PC-3 (cell line): Measurements from ENCODE around the gene NCAPD2. TPM values are rescaled to one million over a fixed set of nuclear protein-coding genes. Genes with fewer than 3 reads are reported as not detected.

Experiments
- ATAC-seq: fragments of 200-7000 bp; cut with Tn5 transposase; 2 replicates; pipeline ENCODE4 v1.9.1; 2020; ENCODE audit warnings: mild to moderate bottlenecking, moderate library complexity
- BruUV-seq: library from RNA; stranded (reverse); fragments of 400-500 nt; replicated peaks from 2 replicates; lab custom pipeline; 2021; lab: Mats Ljungman, UMichigan
- CTCF ChIA-PET: fragments of 300-600 bp; sonication (Branson Sonifier 250); formaldehyde crosslinking; loops from one replicate; lab custom pipeline; 2022; ENCODE audit warnings: antibody characterized with exemption; lab: Charles Lee
- POLR2A ChIA-PET: fragments of 300-600 bp; sonication (Branson Sonifier 250); formaldehyde crosslinking; loops from one replicate; lab custom pipeline; 2022; ENCODE audit warnings: antibody characterized with exemption; ENCODE audit not compliant: unreplicated experiment; lab: Charles Lee
- DNase-seq: peaks from one replicate; pipeline ENCODE4 v3.0.0-alpha.2; 2015
- H2AFZ ChIP-seq: fragments of 300-600 bp; sonication (generic); 2 replicates; pipeline ENCODE4 v1.6.0; 2016; ENCODE audit warnings: antibody characterized with exemption, low read length
- H3F3A ChIP-seq: fragments of 300-600 bp; sonication (generic); one replicate; pipeline ENCODE4 v1.6.0; 2017; ENCODE audit warnings: antibody characterized with exemption, low read length, control low read depth, mild to moderate bottlenecking; ENCODE audit not compliant: unreplicated experiment
- H3K27ac ChIP-seq: fragments of 300-600 bp; sonication (generic); 2 replicates; pipeline ENCODE4 v1.5.1; 2016; ENCODE audit warnings: mild to moderate bottlenecking, low read length
- H3K27me3 ChIP-seq: fragments of 300-600 bp; sonication (generic); 2 replicates; pipeline ENCODE4 v1.6.1; 2016; ENCODE audit warnings: low read length, mixed read lengths
- H3K36me3 ChIP-seq: fragments of 300-600 bp; sonication (generic); 2 replicates; pipeline ENCODE4 v1.6.1; 2016; ENCODE audit warnings: low read depth, mixed run types, low read length, mixed read lengths
- H3K4me1 ChIP-seq: fragments of 300-600 bp; sonication (generic); 2 replicates; pipeline ENCODE4 v1.5.1; 2016; ENCODE audit warnings: low read length; ENCODE audit not compliant: insufficient read depth
- H3K4me2 ChIP-seq: fragments of 300-600 bp; sonication (generic); 2 replicates; pipeline ENCODE4 v1.6.0; 2016; ENCODE audit warnings: low read length
- H3K4me3 ChIP-seq: fragments of 300-600 bp; sonication (generic); 2 replicates; pipeline ENCODE4 v1.5.1; 2016; ENCODE audit warnings: mild to moderate bottlenecking, low read length, mixed read lengths
- H3K79me2 ChIP-seq: fragments of 300-600 bp; sonication (generic); 2 replicates; pipeline ENCODE4 v1.6.1; 2017; ENCODE audit warnings: low read length, mixed read lengths
- H3K9ac ChIP-seq: fragments of 300-600 bp; sonication (generic); 2 replicates; pipeline ENCODE4 v1.6.0; 2016; ENCODE audit warnings: mild to moderate bottlenecking, low read length
- H3K9me2 ChIP-seq: fragments of 300-600 bp; sonication (generic); replicated peaks from 2 replicates; pipeline ENCODE4 v1.6.1; 2016; ENCODE audit warnings: mixed run types, low read length, mixed read lengths
- H3K9me3 ChIP-seq: fragments of 300-600 bp; sonication (generic); 2 replicates; pipeline ENCODE4 v1.6.1; 2016; ENCODE audit warnings: low read length, mixed read lengths
- H4K20me1 ChIP-seq: fragments of 300-600 bp; sonication (generic); 2 replicates; pipeline ENCODE4 v1.6.1; 2016; ENCODE audit warnings: low read length, mixed read lengths
- EZH2 ChIP-seq: fragments of 300-600 bp; sonication (generic); IDR thresholded peaks from one replicate; pipeline ENCODE4 v1.6.1; 2017; ENCODE audit warnings: antibody characterized with exemption, mild to moderate bottlenecking, low read length; ENCODE audit not compliant: unreplicated experiment
- EZH2phosphoT487 ChIP-seq: fragments of 300-600 bp; sonication (generic); IDR thresholded peaks from 2 replicates; pipeline ENCODE4 v1.6.1; 2018; ENCODE audit warnings: mild to moderate bottlenecking, antibody characterized with exemption, low read length, borderline replicate concordance
- intact Hi-C: fragments of 100-400 bp; cut with micrococcal nuclease; formaldehyde crosslinking; loops from 2 replicates; pipeline ENCODE4 v1.9.0; 2023
- total RNA-seq: library from RNA; depleted of rRNA; stranded (reverse); fragments of >200 nt; gene quantifications from 2 replicates; pipeline ENCODE4 v1.2.3, GENCODE V29; 2014
- TF ChIP-seq, protein P1 (sequence below): fragments of 300-600 bp; sonication (generic); conservative IDR thresholded peaks from 2 replicates; pipeline ENCODE4 v1.5.1; 2017; ENCODE audit warnings: antibody characterized with exemption, low read depth, mild to moderate bottlenecking, low read length

NCAPD2 gene
- total RNA-seq, 1 experiment from 2014 or later, result 105 TPM

DNA sequence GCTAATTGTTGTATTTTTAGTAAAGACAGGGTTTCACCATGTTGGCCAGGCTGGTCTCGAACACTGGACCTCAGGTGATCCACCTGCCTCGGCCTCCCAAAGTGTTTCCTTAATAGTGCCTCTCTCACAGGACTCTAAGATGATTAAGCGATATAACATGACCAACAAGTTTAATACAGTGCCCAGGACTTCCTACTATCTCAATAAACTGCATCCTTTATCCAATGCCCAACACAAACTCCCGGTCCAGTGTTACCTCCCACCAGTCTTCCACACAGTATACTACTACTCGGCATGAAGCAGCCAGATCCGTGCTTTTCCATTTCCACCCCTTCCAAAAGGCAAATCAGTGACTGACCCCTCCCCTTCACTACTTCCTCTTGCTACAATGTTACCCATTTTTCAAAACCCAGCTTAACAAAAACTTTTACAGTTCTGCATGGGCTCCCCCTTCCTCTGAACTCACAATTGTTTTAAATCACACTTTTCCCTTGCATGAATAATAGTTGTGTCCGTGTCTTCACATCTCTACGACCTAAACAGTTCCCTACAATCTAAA is 73.3 kb downstream of the NCAPD2 start:
- DNase-seq (peak; percentile 19), ATAC-seq (peak; percentile 16; the same call in 1 of the 2 replicates)
- peaks cover 51% of the 10 kb centered on the region for H3K36me3 ChIP-seq
- H3K4me1 ChIP-seq, result peaks cover 9% of the 10 kb centered on the region; the same call in 1 of the 2 replicates
- POLR2A ChIA-PET, result interaction anchor here (0.6 kb wide), 2 partner anchors 114 to 122 kb away, joined by 3 read pairs; partner anchors contain the start of gene ZNF384
- peaks cover 11% of the 10 kb centered on the region; the same call in 1 of the 2 replicates for H4K20me1 ChIP-seq
- peak overlapping the region; percentile 88 for H2AFZ ChIP-seq
- peak overlapping the region; percentile 98 for H3K4me3 ChIP-seq
- H3K9me2 ChIP-seq, result no peaks in the 10 kb centered on the region
- peak overlapping the region; percentile 63 for H3K27ac ChIP-seq
- CTCF ChIA-PET, result interaction anchor here (0.6 kb wide), 1 partner anchor 27 kb away, joined by 3 read pairs; no protein-coding TSS in a partner anchor
- BruUV-seq, result no TSS peak
- no peaks in the 10 kb centered on the region for H3K27me3 ChIP-seq
- peaks cover 50% of the 10 kb centered on the region for H3K79me2 ChIP-seq
- peak overlapping the region; percentile 97 for H3K9ac ChIP-seq
- H3F3A ChIP-seq, result no peaks in the 10 kb centered on the region
- H3K9me3 ChIP-seq, result no peaks in the 10 kb centered on the region
- H3K4me2 ChIP-seq, result peak overlapping the region; percentile 91
- TF ChIP-seq, protein P1, sequence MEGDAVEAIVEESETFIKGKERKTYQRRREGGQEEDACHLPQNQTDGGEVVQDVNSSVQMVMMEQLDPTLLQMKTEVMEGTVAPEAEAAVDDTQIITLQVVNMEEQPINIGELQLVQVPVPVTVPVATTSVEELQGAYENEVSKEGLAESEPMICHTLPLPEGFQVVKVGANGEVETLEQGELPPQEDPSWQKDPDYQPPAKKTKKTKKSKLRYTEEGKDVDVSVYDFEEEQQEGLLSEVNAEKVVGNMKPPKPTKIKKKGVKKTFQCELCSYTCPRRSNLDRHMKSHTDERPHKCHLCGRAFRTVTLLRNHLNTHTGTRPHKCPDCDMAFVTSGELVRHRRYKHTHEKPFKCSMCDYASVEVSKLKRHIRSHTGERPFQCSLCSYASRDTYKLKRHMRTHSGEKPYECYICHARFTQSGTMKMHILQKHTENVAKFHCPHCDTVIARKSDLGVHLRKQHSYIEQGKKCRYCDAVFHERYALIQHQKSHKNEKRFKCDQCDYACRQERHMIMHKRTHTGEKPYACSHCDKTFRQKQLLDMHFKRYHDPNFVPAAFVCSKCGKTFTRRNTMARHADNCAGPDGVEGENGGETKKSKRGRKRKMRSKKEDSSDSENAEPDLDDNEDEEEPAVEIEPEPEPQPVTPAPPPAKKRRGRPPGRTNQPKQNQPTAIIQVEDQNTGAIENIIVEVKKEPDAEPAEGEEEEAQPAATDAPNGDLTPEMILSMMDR, result no peak
- no peak for TF ChIP-seq EZH2phosphoT487
- no peak for TF ChIP-seq EZH2
- intact Hi-C loops, result no loop called here

GRCh38 chr12:6569312-6569711 is 75.4 kb downstream of the NCAPD2 start:
- Histone ChIP-seq H2AFZ (no peak overlapping the region), H3K27ac (no peak overlapping the region), H3K4me1 (peaks cover 9% of the 10 kb centered on the region; the same call in 1 of the 2 replicates), H3F3A (no peaks in the 10 kb centered on the region), H3K27me3 (no peaks in the 10 kb centered on the region), H3K4me2 (no peak overlapping the region), H3K9me2 (no peaks in the 10 kb centered on the region), H3K79me2 (peaks cover 36% of the 10 kb centered on the region), H4K20me1 (peaks cover 5% of the 10 kb centered on the region; the same call in 1 of the 2 replicates), H3K36me3 (peaks cover 45% of the 10 kb centered on the region), H3K9ac (no peak overlapping the region), H3K4me3 (no peak overlapping the region), H3K9me3 (no peaks in the 10 kb centered on the region)
- CTCF ChIA-PET, result no interaction called here
- TF ChIP-seq, protein P1, result no peak
- TF ChIP-seq EZH2phosphoT487 (no peak), EZH2 (no peak)
- ATAC-seq (no peak), DNase-seq (no peak)
- intact Hi-C loops, result no loop called here
- BruUV-seq, result no TSS peak
- POLR2A ChIA-PET, result no interaction called here

- TF ChIP-seq EZH2 (no peak), EZH2phosphoT487 (no peak)
- TF ChIP-seq, protein P1, result no peak
- peaks cover 46% of the 10 kb centered on the region for H3K36me3 ChIP-seq
- H3K79me2 ChIP-seq, result peaks cover 33% of the 10 kb centered on the region
- no peaks in the 10 kb centered on the region for H3K9me2 ChIP-seq
- no peak for ATAC-seq
- ChIA-PET POLR2A (no interaction called here), CTCF (no interaction called here)
- intact Hi-C loops, result no loop called here
- H3K9ac ChIP-seq, result no peak overlapping the region
- peaks cover 9% of the 10 kb centered on the region; the same call in 1 of the 2 replicates for H3K4me1 ChIP-seq
- H3K4me3 ChIP-seq, result no peak overlapping the region
- H4K20me1 ChIP-seq, result peaks cover 5% of the 10 kb centered on the region; the same call in 1 of the 2 replicates
- no peak overlapping the region for H3K27ac ChIP-seq
- no peaks in the 10 kb centered on the region for H3K27me3 ChIP-seq
- BruUV-seq, result no TSS peak
- no peak for DNase-seq
- H3F3A ChIP-seq, result no peaks in the 10 kb centered on the region
- no peak overlapping the region for H3K4me2 ChIP-seq
- H2AFZ ChIP-seq, result no peak overlapping the region
- H3K9me3 ChIP-seq, result no peaks in the 10 kb centered on the region
Observed at GRCh38 chr12:6569786-6570185, 75.9 kb downstream of the NCAPD2 start.
